ENCODE data around the gene CLEC11A.
A peak's percentile ranks its signal among the peaks of the same experiment; 100 is the strongest.

CLEC11A gene

GRCh38 chr19:50718255-50719118 is 4.7 kb upstream of the CLEC11A start:
- Histone ChIP-seq H3K9ac (ENCODE audit: low read depth, low read length) (no peak overlapping the region), H3K9me3 (ENCODE audit: control insufficient read depth, insufficient read depth, low read length) (no peaks in the 10 kb centered on the region), H3K4me1 (ENCODE audit: control insufficient read depth, insufficient read depth, low read length) (peaks cover 5% of the 10 kb centered on the region), H3K27me3 (ENCODE audit: control insufficient read depth, insufficient read depth, low read length) (peaks cover 62% of the 10 kb centered on the region), H3K4me3 (ENCODE audit: low read depth, low read length) (peak overlapping the region; percentile 50), H3K36me3 (ENCODE audit: control insufficient read depth, insufficient read depth, low read length) (no peaks in the 10 kb centered on the region)

GRCh38 chr19:50719119-50719435 is 4.1 kb upstream of the CLEC11A start:
- Histone ChIP-seq H3K4me3 (ENCODE audit: low read depth, low read length) (peak overlapping the region; percentile 50), H3K9ac (ENCODE audit: low read depth, low read length) (no peak overlapping the region), H3K9me3 (ENCODE audit: control insufficient read depth, insufficient read depth, low read length) (no peaks in the 10 kb centered on the region), H3K4me1 (ENCODE audit: control insufficient read depth, insufficient read depth, low read length) (peaks cover 7% of the 10 kb centered on the region), H3K27me3 (ENCODE audit: control insufficient read depth, insufficient read depth, low read length) (peaks cover 68% of the 10 kb centered on the region), H3K36me3 (ENCODE audit: control insufficient read depth, insufficient read depth, low read length) (no peaks in the 10 kb centered on the region)

GRCh38 chr19:50719566-50719965 is 3.6 kb upstream of the CLEC11A start, which contains the start of gene SHANK1:
TSS of gene SHANK1 (minus strand) at chr19:50719802. CDS start at chr19:50716919, 2,883 bp downstream.
- Histone ChIP-seq H3K9me3 (ENCODE audit: control insufficient read depth, insufficient read depth, low read length) (no peaks in the 10 kb centered on the region), H3K27me3 (ENCODE audit: control insufficient read depth, insufficient read depth, low read length) (peaks cover 70% of the 10 kb centered on the region)

GRCh38 chr19:50720181-50720920 is 2.8 kb upstream of the CLEC11A start:
- H3K36me3 ChIP-seq (ENCODE audit: control insufficient read depth, insufficient read depth, low read length) = no peaks in the 10 kb centered on the region
- H3K4me1 ChIP-seq (ENCODE audit: control insufficient read depth, insufficient read depth, low read length) = peaks cover 7% of the 10 kb centered on the region
- peak overlapping the region; percentile 3 for H3K4me3 ChIP-seq (ENCODE audit: low read depth, low read length)
- peaks cover 64% of the 10 kb centered on the region for H3K27me3 ChIP-seq (ENCODE audit: control insufficient read depth, insufficient read depth, low read length)
- no peaks in the 10 kb centered on the region for H3K9me3 ChIP-seq (ENCODE audit: control insufficient read depth, insufficient read depth, low read length)
- H3K9ac ChIP-seq (ENCODE audit: low read depth, low read length) = no peak overlapping the region

More at GRCh38 chr19:50719566-50719965, 3.6 kb upstream of the CLEC11A start, which contains the start of gene SHANK1:
- H3K36me3 ChIP-seq (ENCODE audit: control insufficient read depth, insufficient read depth, low read length) = no peaks in the 10 kb centered on the region
- peak within 1 kb of the TSS; percentile 50 for H3K4me3 ChIP-seq (ENCODE audit: low read depth, low read length)
- H3K4me1 ChIP-seq (ENCODE audit: control insufficient read depth, insufficient read depth, low read length) = peaks cover 7% of the 10 kb centered on the region
- H3K9ac ChIP-seq (ENCODE audit: low read depth, low read length) = no peak within 1 kb of the TSS

- H3K9ac ChIP-seq (ENCODE audit: low read depth, low read length) = no peak overlapping the region
- H3K4me1 ChIP-seq (ENCODE audit: control insufficient read depth, insufficient read depth, low read length) = peaks cover 10% of the 10 kb centered on the region
- no peaks in the 10 kb centered on the region for H3K9me3 ChIP-seq (ENCODE audit: control insufficient read depth, insufficient read depth, low read length)
- H3K36me3 ChIP-seq (ENCODE audit: control insufficient read depth, insufficient read depth, low read length) = no peaks in the 10 kb centered on the region
- H3K4me3 ChIP-seq (ENCODE audit: low read depth, low read length) = no peak overlapping the region
- peaks cover 63% of the 10 kb centered on the region for H3K27me3 ChIP-seq (ENCODE audit: control insufficient read depth, insufficient read depth, low read length)
Measured at GRCh38 chr19:50720921-50721381, 2.2 kb upstream of the CLEC11A start.

- Histone ChIP-seq H3K4me3 (ENCODE audit: low read depth, low read length) (no peak overlapping the region), H3K9ac (ENCODE audit: low read depth, low read length) (no peak overlapping the region), H3K4me1 (ENCODE audit: control insufficient read depth, insufficient read depth, low read length) (peaks cover 10% of the 10 kb centered on the region), H3K9me3 (ENCODE audit: control insufficient read depth, insufficient read depth, low read length) (no peaks in the 10 kb centered on the region), H3K27me3 (ENCODE audit: control insufficient read depth, insufficient read depth, low read length) (peaks cover 63% of the 10 kb centered on the region), H3K36me3 (ENCODE audit: control insufficient read depth, insufficient read depth, low read length) (no peaks in the 10 kb centered on the region)
Measured at GRCh38 chr19:50721441-50722137, 1.6 kb upstream of the CLEC11A start.

- Histone ChIP-seq H3K36me3 (ENCODE audit: control insufficient read depth, insufficient read depth, low read length) (no peaks in the 10 kb centered on the region), H3K9ac (ENCODE audit: low read depth, low read length) (no peak overlapping the region), H3K4me1 (ENCODE audit: control insufficient read depth, insufficient read depth, low read length) (peaks cover 10% of the 10 kb centered on the region), H3K4me3 (ENCODE audit: low read depth, low read length) (peak overlapping the region; percentile 30), H3K27me3 (ENCODE audit: control insufficient read depth, insufficient read depth, low read length) (peaks cover 67% of the 10 kb centered on the region), H3K9me3 (ENCODE audit: control insufficient read depth, insufficient read depth, low read length) (no peaks in the 10 kb centered on the region)
Measured at GRCh38 chr19:50722201-50723013, 757 bp upstream of the CLEC11A start.

- Histone ChIP-seq H3K27me3 (ENCODE audit: control insufficient read depth, insufficient read depth, low read length) (peaks cover 69% of the 10 kb centered on the region), H3K4me1 (ENCODE audit: control insufficient read depth, insufficient read depth, low read length) (peaks cover 10% of the 10 kb centered on the region), H3K9ac (ENCODE audit: low read depth, low read length) (no peak overlapping the region), H3K4me3 (ENCODE audit: low read depth, low read length) (peak overlapping the region; percentile 77), H3K9me3 (ENCODE audit: control insufficient read depth, insufficient read depth, low read length) (no peaks in the 10 kb centered on the region), H3K36me3 (ENCODE audit: control insufficient read depth, insufficient read depth, low read length) (no peaks in the 10 kb centered on the region)
Measured at GRCh38 chr19:50723735-50724521, 764 bp downstream of the CLEC11A start.

GRCh38 chr19:50724522-50725217 is 1.5 kb downstream of the CLEC11A start:
- Histone ChIP-seq H3K4me1 (ENCODE audit: control insufficient read depth, insufficient read depth, low read length) (peaks cover 10% of the 10 kb centered on the region), H3K9ac (ENCODE audit: low read depth, low read length) (peak overlapping the region; percentile 38), H3K9me3 (ENCODE audit: control insufficient read depth, insufficient read depth, low read length) (no peaks in the 10 kb centered on the region), H3K27me3 (ENCODE audit: control insufficient read depth, insufficient read depth, low read length) (peaks cover 69% of the 10 kb centered on the region), H3K4me3 (ENCODE audit: low read depth, low read length) (peak overlapping the region; percentile 77), H3K36me3 (ENCODE audit: control insufficient read depth, insufficient read depth, low read length) (no peaks in the 10 kb centered on the region)
